ENCODE data around the gene MED27.

DNA sequence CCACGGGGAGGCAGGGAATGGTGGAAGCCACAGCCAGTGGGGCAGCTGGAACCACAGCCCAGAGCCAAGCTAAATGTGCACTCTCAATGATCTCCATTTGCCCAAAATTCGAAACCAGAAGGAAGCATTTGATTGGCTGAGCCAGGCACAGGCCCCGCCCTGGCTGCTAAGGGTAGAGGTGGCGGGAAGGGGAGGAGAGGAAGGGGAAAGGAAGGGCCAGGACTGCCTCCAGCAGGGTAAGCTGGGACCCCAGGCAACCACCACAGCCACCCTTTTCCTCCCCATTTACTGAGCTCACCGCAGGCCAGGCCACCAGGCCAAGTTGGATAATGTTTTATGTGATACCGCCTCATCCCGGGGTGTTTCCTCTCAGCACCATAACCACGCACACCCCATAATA, 239.4 kb downstream of the MED27 start:
- TF ChIP-seq, protein P1, sequence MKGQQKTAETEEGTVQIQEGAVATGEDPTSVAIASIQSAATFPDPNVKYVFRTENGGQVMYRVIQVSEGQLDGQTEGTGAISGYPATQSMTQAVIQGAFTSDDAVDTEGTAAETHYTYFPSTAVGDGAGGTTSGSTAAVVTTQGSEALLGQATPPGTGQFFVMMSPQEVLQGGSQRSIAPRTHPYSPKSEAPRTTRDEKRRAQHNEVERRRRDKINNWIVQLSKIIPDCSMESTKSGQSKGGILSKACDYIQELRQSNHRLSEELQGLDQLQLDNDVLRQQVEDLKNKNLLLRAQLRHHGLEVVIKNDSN (IDR thresholded peaks at IDR 0.05) = no peak
- TF ChIP-seq CREB1 (IDR thresholded peaks at IDR 0.05; ENCODE audit: low read depth) = no peak
- TF ChIP-seq, protein P2, sequence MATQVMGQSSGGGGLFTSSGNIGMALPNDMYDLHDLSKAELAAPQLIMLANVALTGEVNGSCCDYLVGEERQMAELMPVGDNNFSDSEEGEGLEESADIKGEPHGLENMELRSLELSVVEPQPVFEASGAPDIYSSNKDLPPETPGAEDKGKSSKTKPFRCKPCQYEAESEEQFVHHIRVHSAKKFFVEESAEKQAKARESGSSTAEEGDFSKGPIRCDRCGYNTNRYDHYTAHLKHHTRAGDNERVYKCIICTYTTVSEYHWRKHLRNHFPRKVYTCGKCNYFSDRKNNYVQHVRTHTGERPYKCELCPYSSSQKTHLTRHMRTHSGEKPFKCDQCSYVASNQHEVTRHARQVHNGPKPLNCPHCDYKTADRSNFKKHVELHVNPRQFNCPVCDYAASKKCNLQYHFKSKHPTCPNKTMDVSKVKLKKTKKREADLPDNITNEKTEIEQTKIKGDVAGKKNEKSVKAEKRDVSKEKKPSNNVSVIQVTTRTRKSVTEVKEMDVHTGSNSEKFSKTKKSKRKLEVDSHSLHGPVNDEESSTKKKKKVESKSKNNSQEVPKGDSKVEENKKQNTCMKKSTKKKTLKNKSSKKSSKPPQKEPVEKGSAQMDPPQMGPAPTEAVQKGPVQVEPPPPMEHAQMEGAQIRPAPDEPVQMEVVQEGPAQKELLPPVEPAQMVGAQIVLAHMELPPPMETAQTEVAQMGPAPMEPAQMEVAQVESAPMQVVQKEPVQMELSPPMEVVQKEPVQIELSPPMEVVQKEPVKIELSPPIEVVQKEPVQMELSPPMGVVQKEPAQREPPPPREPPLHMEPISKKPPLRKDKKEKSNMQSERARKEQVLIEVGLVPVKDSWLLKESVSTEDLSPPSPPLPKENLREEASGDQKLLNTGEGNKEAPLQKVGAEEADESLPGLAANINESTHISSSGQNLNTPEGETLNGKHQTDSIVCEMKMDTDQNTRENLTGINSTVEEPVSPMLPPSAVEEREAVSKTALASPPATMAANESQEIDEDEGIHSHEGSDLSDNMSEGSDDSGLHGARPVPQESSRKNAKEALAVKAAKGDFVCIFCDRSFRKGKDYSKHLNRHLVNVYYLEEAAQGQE (IDR thresholded peaks at IDR 0.05; ENCODE audit: low read depth) = no peak
- TF ChIP-seq, protein P3, sequence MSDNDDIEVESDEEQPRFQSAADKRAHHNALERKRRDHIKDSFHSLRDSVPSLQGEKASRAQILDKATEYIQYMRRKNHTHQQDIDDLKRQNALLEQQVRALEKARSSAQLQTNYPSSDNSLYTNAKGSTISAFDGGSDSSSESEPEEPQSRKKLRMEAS (IDR thresholded peaks at IDR 0.05) = no peak
- no peak for TF ChIP-seq EP300 (IDR thresholded peaks at IDR 0.05; ENCODE audit: borderline replicate concordance)
- no peak for TF ChIP-seq TAF1 (IDR thresholded peaks at IDR 0.05; ENCODE audit: low read depth)
- TF ChIP-seq NFIC (IDR thresholded peaks at IDR 0.05) = no peak

Data from Ishikawa (cell line).